OCI-LY1 (cell line): Measurements from ENCODE around the gene LRMDA.

Experiments
- H2AFZ ChIP-seq: fragments of 200-600 bp; sonication (generic), shearing (Covaris generic); 2 replicates; pipeline ENCODE4 v1.6.0; 2014; ENCODE audit warnings: antibody characterized with exemption, mild to moderate bottlenecking, low read length
- H3F3A ChIP-seq: fragments of 200-600 bp; sonication (generic), shearing (Covaris generic); 2 replicates; pipeline ENCODE4 v1.6.0; 2014; ENCODE audit warnings: mild to moderate bottlenecking, antibody characterized with exemption, low read length, moderate library complexity; ENCODE audit not compliant: insufficient read depth
- H3K27ac ChIP-seq: fragments of 200-600 bp; sonication (generic); 2 replicates; pipeline ENCODE4 v1.5.1; 2014; ENCODE audit warnings: low read length, mixed run types, mild to moderate bottlenecking, low read depth; ENCODE audit not compliant: poor library complexity, severe bottlenecking
- H3K27me3 ChIP-seq: fragments of 200-600 bp; sonication (generic); 2 replicates; pipeline ENCODE4 v1.6.0; 2014; ENCODE audit warnings: antibody characterized with exemption, mild to moderate bottlenecking, low read length, moderate library complexity; ENCODE audit not compliant: insufficient read depth
- H3K36me3 ChIP-seq: fragments of 200-600 bp; sonication (generic); 2 replicates; pipeline ENCODE4 v1.6.1; 2014; ENCODE audit warnings: mild to moderate bottlenecking, antibody characterized with exemption, low read length, moderate library complexity, mixed read lengths; ENCODE audit not compliant: insufficient read depth
- H3K4me1 ChIP-seq: fragments of 200-600 bp; sonication (generic); 2 replicates; pipeline ENCODE4 v1.5.1; 2014; ENCODE audit warnings: mild to moderate bottlenecking, low read length, moderate library complexity; ENCODE audit not compliant: insufficient read depth, severe bottlenecking
- H3K4me2 ChIP-seq: fragments of 200-600 bp; sonication (generic), shearing (Covaris generic); 2 replicates; pipeline ENCODE4 v1.6.1; 2014; ENCODE audit warnings: low read length
- H3K4me3 ChIP-seq: fragments of 200-600 bp; sonication (generic); 2 replicates; pipeline ENCODE4 v1.5.1; 2014; ENCODE audit warnings: low read length, low read depth, mild to moderate bottlenecking, mixed read lengths; ENCODE audit not compliant: poor library complexity, severe bottlenecking
- H3K79me2 ChIP-seq: fragments of 200-600 bp; shearing (Covaris generic); 2 replicates; pipeline ENCODE4 v1.6.1; 2016; ENCODE audit warnings: mixed run types, low read length, mixed read lengths; ENCODE audit not compliant: insufficient read depth
- H3K9ac ChIP-seq: fragments of 200-600 bp; sonication (generic), shearing (Covaris generic); 2 replicates; pipeline ENCODE4 v1.6.1; 2014; ENCODE audit warnings: mild to moderate bottlenecking, low read length, mixed read lengths
- H3K9me2 ChIP-seq: fragments of 200-600 bp; sonication (generic), shearing (Covaris generic); 2 replicates; pipeline ENCODE4 v1.6.1; 2014; ENCODE audit warnings: low read depth, mild to moderate bottlenecking, low read length, mixed read lengths
- H3K9me3 ChIP-seq: fragments of 200-600 bp; shearing (Covaris generic); 2 replicates; pipeline ENCODE4 v1.6.1; 2014; ENCODE audit warnings: low read length, mixed read lengths
- H4K20me1 ChIP-seq: fragments of 200-600 bp; sonication (generic), shearing (Covaris generic); 2 replicates; pipeline ENCODE4 v1.6.0; 2016; ENCODE audit warnings: mild to moderate bottlenecking, low read length; ENCODE audit not compliant: insufficient read depth
- CTCF ChIP-seq: fragments of 200-600 bp; sonication (generic), shearing (Covaris generic); IDR thresholded peaks from 2 replicates; pipeline ENCODE4 v1.5.1; 2017; ENCODE audit warnings: mild to moderate bottlenecking, antibody characterized with exemption, low read length, moderate library complexity, mixed read lengths
- EZH2 ChIP-seq: fragments of 200-600 bp; sonication (generic), shearing (Covaris generic); IDR thresholded peaks from 2 replicates; pipeline ENCODE4 v1.8.0; 2017; ENCODE audit warnings: borderline replicate concordance, mixed run types, mild to moderate bottlenecking, antibody characterized with exemption, low read length, moderate library complexity, mixed read lengths

Gene LRMDA

GRCh38 chr10:75493464-75493863 is 62.0 kb downstream of the LRMDA start:
- Histone ChIP-seq H2AFZ (no peak overlapping the region), H3K4me2 (no peak overlapping the region), H3K79me2 (no peaks in the 10 kb centered on the region), H3K36me3 (no peaks in the 10 kb centered on the region), H3F3A (no peaks in the 10 kb centered on the region), H3K4me3 (no peak overlapping the region), H3K9me3 (no peaks in the 10 kb centered on the region), H3K27me3 (no peaks in the 10 kb centered on the region), H3K27ac (no peak overlapping the region), H3K9me2 (no peaks in the 10 kb centered on the region), H3K9ac (no peak overlapping the region), H3K4me1 (no peaks in the 10 kb centered on the region), H4K20me1 (no peaks in the 10 kb centered on the region)
- TF ChIP-seq CTCF (no peak), EZH2 (no peak)

GRCh38 chr10:75495434-75496190 is 64.2 kb downstream of the LRMDA start:
- Histone ChIP-seq H3F3A (no peaks in the 10 kb centered on the region), H3K4me2 (no peak overlapping the region), H3K4me3 (no peak overlapping the region), H3K79me2 (no peaks in the 10 kb centered on the region), H2AFZ (no peak overlapping the region), H3K36me3 (no peaks in the 10 kb centered on the region), H3K4me1 (no peaks in the 10 kb centered on the region), H3K27me3 (no peaks in the 10 kb centered on the region), H3K9me2 (no peaks in the 10 kb centered on the region), H3K9me3 (no peaks in the 10 kb centered on the region), H3K9ac (no peak overlapping the region), H3K27ac (no peak overlapping the region), H4K20me1 (no peaks in the 10 kb centered on the region)
- TF ChIP-seq EZH2 (no peak), CTCF (no peak)

GRCh38 chr10:75496191-75496567 is 64.8 kb downstream of the LRMDA start:
- Histone ChIP-seq H3K4me2 (no peak overlapping the region), H3K27me3 (no peaks in the 10 kb centered on the region), H3K4me3 (no peak overlapping the region), H3K27ac (no peak overlapping the region), H3K9me2 (no peaks in the 10 kb centered on the region), H2AFZ (no peak overlapping the region), H3K79me2 (no peaks in the 10 kb centered on the region), H3K9me3 (no peaks in the 10 kb centered on the region), H3K9ac (no peak overlapping the region), H3K4me1 (no peaks in the 10 kb centered on the region), H3F3A (no peaks in the 10 kb centered on the region), H3K36me3 (no peaks in the 10 kb centered on the region), H4K20me1 (no peaks in the 10 kb centered on the region)
- TF ChIP-seq CTCF (no peak), EZH2 (no peak)
